Measurements from ENCODE around the gene NUDT9. TPM values are rescaled to one million over a fixed set of nuclear protein-coding genes. Genes with fewer than 3 reads are reported as not detected.
"Not testable (repeated sequence)": the region's sequence is repeated elsewhere in the genome, so short reads cannot be mapped to it uniquely, and the experiment has no call there.

NUDT9 gene
- total RNA-seq, 1 experiment from 2014 or later, result 17.6 TPM

DNA sequence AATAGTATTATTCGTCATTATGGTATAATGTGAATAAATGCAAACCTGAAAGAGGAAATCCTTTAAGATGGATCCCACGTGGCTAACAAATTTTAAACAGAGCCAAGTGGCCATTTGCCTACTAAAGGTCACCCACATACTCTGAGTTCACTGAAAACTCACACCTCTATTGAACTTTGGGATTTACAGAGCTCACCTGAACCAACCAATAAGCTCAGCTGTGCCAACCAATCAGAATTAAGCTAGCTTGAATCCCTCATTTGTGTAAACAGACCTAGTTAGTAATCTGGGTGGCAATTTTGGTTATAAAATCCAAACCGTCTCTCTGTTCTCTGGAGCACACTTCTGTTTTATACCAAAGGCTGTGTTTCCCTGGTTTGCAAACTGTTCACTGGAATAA lies 5.4 kb upstream of the NUDT9 start:
- H3K27ac Mint-ChIP-seq (ENCODE audit: low read depth, unreplicated experiment), result no peak overlapping the region
- TF ChIP-seq, protein P1, sequence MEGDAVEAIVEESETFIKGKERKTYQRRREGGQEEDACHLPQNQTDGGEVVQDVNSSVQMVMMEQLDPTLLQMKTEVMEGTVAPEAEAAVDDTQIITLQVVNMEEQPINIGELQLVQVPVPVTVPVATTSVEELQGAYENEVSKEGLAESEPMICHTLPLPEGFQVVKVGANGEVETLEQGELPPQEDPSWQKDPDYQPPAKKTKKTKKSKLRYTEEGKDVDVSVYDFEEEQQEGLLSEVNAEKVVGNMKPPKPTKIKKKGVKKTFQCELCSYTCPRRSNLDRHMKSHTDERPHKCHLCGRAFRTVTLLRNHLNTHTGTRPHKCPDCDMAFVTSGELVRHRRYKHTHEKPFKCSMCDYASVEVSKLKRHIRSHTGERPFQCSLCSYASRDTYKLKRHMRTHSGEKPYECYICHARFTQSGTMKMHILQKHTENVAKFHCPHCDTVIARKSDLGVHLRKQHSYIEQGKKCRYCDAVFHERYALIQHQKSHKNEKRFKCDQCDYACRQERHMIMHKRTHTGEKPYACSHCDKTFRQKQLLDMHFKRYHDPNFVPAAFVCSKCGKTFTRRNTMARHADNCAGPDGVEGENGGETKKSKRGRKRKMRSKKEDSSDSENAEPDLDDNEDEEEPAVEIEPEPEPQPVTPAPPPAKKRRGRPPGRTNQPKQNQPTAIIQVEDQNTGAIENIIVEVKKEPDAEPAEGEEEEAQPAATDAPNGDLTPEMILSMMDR (IDR thresholded peaks at IDR 0.05; ENCODE audit: unreplicated experiment), result no peak
- no peak overlapping the region for H3K4me3 Mint-ChIP-seq (ENCODE audit: unreplicated experiment)
- peaks cover 3% of the 10 kb centered on the region for H3K4me1 Mint-ChIP-seq (ENCODE audit: insufficient read depth, unreplicated experiment)
- BruUV-seq (replicated peaks), result no TSS peak
- ChIA-PET CTCF (interaction anchor here (1.2 kb wide), 1 partner anchor 437 kb away, joined by 3 read pairs; no protein-coding TSS in a partner anchor), POLR2A (interaction anchor here (1.3 kb wide), 1 partner anchor 26 kb away, joined by 3 read pairs; the partner anchor contains the start of gene HSD17B11)
- peaks cover under 1% of the 10 kb centered on the region for H3K36me3 Mint-ChIP-seq (ENCODE audit: insufficient read depth, unreplicated experiment)
- no peaks in the 10 kb centered on the region for H3K9me3 Mint-ChIP-seq (ENCODE audit: unreplicated experiment)
- intact Hi-C loops (cut with micrococcal nuclease), result no loop called here
- H3K27me3 Mint-ChIP-seq (ENCODE audit: insufficient read depth, unreplicated experiment), result no peaks in the 10 kb centered on the region
- DNase-seq (ENCODE audit: unreplicated experiment), result no peak

DNA sequence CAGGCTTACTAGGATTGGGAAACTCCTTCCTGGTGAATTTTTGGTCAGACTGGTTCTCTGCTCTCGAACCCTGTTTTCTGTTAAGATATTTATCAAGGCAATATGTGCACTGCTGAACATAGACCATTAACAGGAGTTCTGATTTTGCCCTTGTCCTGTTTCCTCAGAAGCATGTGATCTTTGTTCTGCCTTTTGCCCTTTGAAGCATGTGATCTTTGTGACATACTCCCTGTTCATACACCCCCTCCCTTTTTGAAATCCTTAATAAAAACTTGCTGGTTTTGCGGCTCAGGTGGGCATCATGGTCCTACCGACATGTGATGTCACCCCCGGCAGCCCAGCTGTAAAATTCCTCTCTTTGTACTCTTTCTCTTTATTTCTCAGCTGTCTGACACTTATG lies 4.0 kb upstream of the NUDT9 start:
- H3K4me1 Mint-ChIP-seq (ENCODE audit: insufficient read depth, unreplicated experiment); H3K9me3 Mint-ChIP-seq (ENCODE audit: unreplicated experiment); H3K27ac Mint-ChIP-seq (ENCODE audit: low read depth, unreplicated experiment); intact Hi-C loops (cut with micrococcal nuclease); BruUV-seq (replicated peaks); H3K27me3 Mint-ChIP-seq (ENCODE audit: insufficient read depth, unreplicated experiment); DNase-seq (ENCODE audit: unreplicated experiment); H3K4me3 Mint-ChIP-seq (ENCODE audit: unreplicated experiment); POLR2A ChIA-PET; H3K36me3 Mint-ChIP-seq (ENCODE audit: insufficient read depth, unreplicated experiment); CTCF ChIA-PET: not testable (repeated sequence)

DNA sequence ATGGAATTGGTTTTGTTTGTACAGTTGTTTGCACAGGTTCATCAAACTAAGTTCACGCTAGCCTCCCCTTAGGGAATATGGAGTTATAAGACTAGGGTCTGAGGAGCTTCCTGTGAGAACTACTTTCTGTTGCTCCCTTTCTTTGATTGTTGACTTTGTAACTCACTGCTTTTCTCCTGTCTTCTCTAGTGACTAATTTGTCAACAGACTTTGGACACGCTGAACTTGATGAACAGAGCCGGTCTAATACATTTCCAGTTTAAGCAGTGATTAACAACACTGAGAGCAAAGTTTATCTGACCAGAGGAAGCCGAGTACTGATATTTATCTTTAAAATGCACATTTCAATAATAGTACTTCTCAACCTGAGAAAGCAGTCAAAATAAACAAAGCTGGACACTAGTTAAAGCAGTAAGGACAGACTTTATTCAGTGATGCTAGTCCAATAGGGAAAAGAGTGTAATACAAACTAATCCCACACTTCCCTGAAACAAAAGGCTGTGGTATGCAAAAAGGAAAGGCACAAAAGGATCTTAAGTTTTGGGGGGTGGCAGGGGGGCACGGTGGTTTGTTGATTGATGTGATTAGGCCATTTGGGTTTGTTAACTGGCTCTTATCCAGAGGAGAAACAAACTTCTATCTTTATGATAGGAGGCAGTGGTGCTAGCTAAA lies 2.7 kb upstream of the NUDT9 start:
- no peaks in the 10 kb centered on the region for H3K9me3 Mint-ChIP-seq (ENCODE audit: unreplicated experiment)
- no TSS peak for BruUV-seq (replicated peaks)
- peaks cover 9% of the 10 kb centered on the region for H3K4me1 Mint-ChIP-seq (ENCODE audit: insufficient read depth, unreplicated experiment)
- ChIA-PET POLR2A (interaction anchor here (0.6 to 1.5 kb wide), 3 partner anchors 16 to 466 kb away, joined by 3 to 9 read pairs (median 4); no protein-coding TSS in a partner anchor), CTCF (interaction anchor here (0.9 kb wide), 1 partner anchor 25 kb away, joined by 3 read pairs; no protein-coding TSS in a partner anchor)
- intact Hi-C loops (cut with micrococcal nuclease), result loop anchor here (5.0 kb wide), 1 partner anchor 62 kb away; no protein-coding TSS in a partner anchor
- H3K27ac Mint-ChIP-seq (ENCODE audit: low read depth, unreplicated experiment), result no peak overlapping the region
- no peak overlapping the region for H3K4me3 Mint-ChIP-seq (ENCODE audit: unreplicated experiment)
- peaks cover 7% of the 10 kb centered on the region for H3K36me3 Mint-ChIP-seq (ENCODE audit: insufficient read depth, unreplicated experiment)
- no peak for DNase-seq (ENCODE audit: unreplicated experiment)
- H3K27me3 Mint-ChIP-seq (ENCODE audit: insufficient read depth, unreplicated experiment), result no peaks in the 10 kb centered on the region
- TF ChIP-seq, protein P1 (IDR thresholded peaks at IDR 0.05; ENCODE audit: unreplicated experiment), result no peak

DNA sequence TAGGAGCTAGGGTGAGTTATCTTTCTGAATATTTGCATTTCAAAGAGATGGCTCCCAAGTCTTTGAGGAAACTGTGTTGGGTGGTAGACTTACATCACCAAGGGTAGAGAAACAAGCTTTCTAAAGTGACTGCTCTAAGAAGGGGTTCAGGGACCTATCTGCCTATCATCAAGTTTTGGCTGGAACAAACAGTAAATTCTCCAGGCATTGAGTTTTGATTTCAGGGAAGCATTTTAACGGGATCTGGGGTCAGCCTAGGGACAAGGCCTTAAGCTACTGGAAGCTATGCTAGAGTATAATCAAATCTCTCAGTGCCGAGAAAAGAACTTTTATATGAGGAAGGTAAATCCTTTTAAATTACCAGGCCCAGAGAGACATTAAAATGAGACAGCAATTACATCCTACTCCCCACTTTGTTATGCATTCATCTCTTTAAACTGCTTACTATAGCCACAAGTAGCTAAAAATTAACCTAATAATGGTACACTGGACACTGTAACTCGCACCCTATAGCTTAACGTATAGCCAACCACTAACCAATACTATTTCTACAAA lies 2.0 kb upstream of the NUDT9 start:
- TF ChIP-seq, protein P1 (IDR thresholded peaks at IDR 0.05; ENCODE audit: unreplicated experiment), result no peak
- intact Hi-C loops (cut with micrococcal nuclease), result loop anchor here (5.0 kb wide), 1 partner anchor 63 kb away; no protein-coding TSS in a partner anchor
- POLR2A ChIA-PET, result interaction anchor here (1.0 to 1.5 kb wide), 3 partner anchors 10 to 501 kb away, joined by 3 to 9 read pairs (median 3); no protein-coding TSS in a partner anchor
- Mint-ChIP-seq H3K4me1 (ENCODE audit: insufficient read depth, unreplicated experiment) (peaks cover 9% of the 10 kb centered on the region), H3K36me3 (ENCODE audit: insufficient read depth, unreplicated experiment) (peaks cover 7% of the 10 kb centered on the region), H3K4me3 (ENCODE audit: unreplicated experiment) (no peak overlapping the region), H3K9me3 (ENCODE audit: unreplicated experiment) (no peaks in the 10 kb centered on the region), H3K27ac (ENCODE audit: low read depth, unreplicated experiment) (no peak overlapping the region), H3K27me3 (ENCODE audit: insufficient read depth, unreplicated experiment) (no peaks in the 10 kb centered on the region)
- CTCF ChIA-PET, result interaction anchor here (0.9 to 1.3 kb wide), 3 partner anchors 25 to 45 kb away, joined by 3 to 5 read pairs (median 4); no protein-coding TSS in a partner anchor
- no TSS peak for BruUV-seq (replicated peaks)
- DNase-seq (ENCODE audit: unreplicated experiment), result no peak
